Fibroblast of lung (primary cell): ENCODE results near the gene CALM1. TPM values are rescaled to one million over a fixed set of nuclear protein-coding genes. Genes with fewer than 3 reads are reported as not detected.

Source experiments
- DNase-seq, 2 donors: peaks; one replicate each; pipeline versions ENCODE4 v3.0.0 to v3.0.0-alpha.2; 2010; ENCODE audit warnings: low read depth in 2 of 2
- H2AFZ ChIP-seq: 2 replicates; pipeline ENCODE4 v1.5.1; 2012; ENCODE audit warnings: low read length, control low read depth, inconsistent platforms
- H3K27ac ChIP-seq: 2 replicates; pipeline ENCODE4 v1.5.1; 2011; ENCODE audit warnings: low read length, control low read depth; ENCODE audit not compliant: insufficient read depth
- H3K27me3 ChIP-seq: 2 replicates; pipeline ENCODE4 v1.5.1; 2011; ENCODE audit warnings: mild to moderate bottlenecking, low read length; ENCODE audit not compliant: control insufficient read depth, insufficient read depth
- H3K36me3 ChIP-seq: 2 replicates; pipeline ENCODE4 v1.5.1; 2011; ENCODE audit warnings: low read length; ENCODE audit not compliant: control insufficient read depth, insufficient read depth
- H3K4me1 ChIP-seq: 2 replicates; pipeline ENCODE4 v1.5.1; 2011; ENCODE audit warnings: low read length; ENCODE audit not compliant: control insufficient read depth, insufficient read depth; ENCODE audit errors: extremely low read depth
- H3K4me2 ChIP-seq: 2 replicates; pipeline ENCODE4 v1.5.1; 2011; ENCODE audit warnings: low read length, control low read depth; ENCODE audit not compliant: insufficient read depth; ENCODE audit errors: extremely low read depth
- H3K4me3 ChIP-seq, 4 experiments: fragments of 200-600 bp in 1 of 4; sonication (generic) in 1 of 4; replicated peaks in 1 of 4; 2 replicates each; pipeline ENCODE4 v1.5.1; 2011 to 2016; ENCODE audit warnings: low read length in 4 of 4, low read depth in 3 of 4, mild to moderate bottlenecking in 3 of 4, control low read depth in 2 of 4, inconsistent platforms in 1 of 4, mixed read lengths in 1 of 4; ENCODE audit not compliant: insufficient read depth in 1 of 4; ENCODE audit errors: control extremely low read depth in 1 of 4
- H3K79me2 ChIP-seq: 2 replicates; pipeline ENCODE4 v1.5.1; 2012; ENCODE audit warnings: mild to moderate bottlenecking, low read length, inconsistent platforms; ENCODE audit not compliant: control insufficient read depth, insufficient read depth
- H3K9ac ChIP-seq: 2 replicates; pipeline ENCODE4 v1.5.1; 2011; ENCODE audit warnings: mild to moderate bottlenecking, low read length, control low read depth; ENCODE audit not compliant: insufficient read depth
- H3K9me3 ChIP-seq: 2 replicates; pipeline ENCODE4 v1.5.1; 2012; ENCODE audit warnings: low read depth, low read length; ENCODE audit not compliant: control insufficient read depth, insufficient read depth
- H4K20me1 ChIP-seq: 2 replicates; pipeline ENCODE4 v1.5.1; 2011; ENCODE audit warnings: low read length; ENCODE audit not compliant: control insufficient read depth, insufficient read depth; ENCODE audit errors: extremely low read depth
- CTCF ChIP-seq, 2 donors: IDR thresholded peaks in 1 of 2; conservative IDR thresholded peaks in 1 of 2; 1 replicate in 1 of 2; 2 replicates in 1 of 2; pipeline ENCODE4 v1.5.1; 2011 to 2012; ENCODE audit warnings: low read length in 2 of 2, control low read depth in 1 of 2, inconsistent platforms in 1 of 2, low read depth in 1 of 2, mild to moderate bottlenecking in 1 of 2
- EZH2 ChIP-seq: IDR thresholded peaks from 2 replicates; pipeline ENCODE4 v1.5.1; 2012; ENCODE audit warnings: low read length, control low read depth, mild to moderate bottlenecking; ENCODE audit errors: missing control alignments
- polyA plus RNA-seq, 2 donors: library from polyadenylated mRNA; depleted of rRNA in 1 of 2; stranded (reverse) in 1 of 2; unstranded in 1 of 2; fragments of >200 nt; gene quantifications; 2 replicates each; pipeline ENCODE4 v1.2.1, GENCODE V29; 2011 to 2012; ENCODE audit warnings: missing spikeins in 1 of 2
- total RNA-seq: library from RNA; depleted of rRNA; stranded (reverse); fragments of >200 nt; gene quantifications from 2 replicates; pipeline ENCODE4 v1.2.1, GENCODE V29; 2014

The CALM1 gene
- total and polyA plus RNA-seq, 2 donors (not counting 1 experiment from before 2014, with no cell fraction given) = 620 to 632 TPM

DNA sequence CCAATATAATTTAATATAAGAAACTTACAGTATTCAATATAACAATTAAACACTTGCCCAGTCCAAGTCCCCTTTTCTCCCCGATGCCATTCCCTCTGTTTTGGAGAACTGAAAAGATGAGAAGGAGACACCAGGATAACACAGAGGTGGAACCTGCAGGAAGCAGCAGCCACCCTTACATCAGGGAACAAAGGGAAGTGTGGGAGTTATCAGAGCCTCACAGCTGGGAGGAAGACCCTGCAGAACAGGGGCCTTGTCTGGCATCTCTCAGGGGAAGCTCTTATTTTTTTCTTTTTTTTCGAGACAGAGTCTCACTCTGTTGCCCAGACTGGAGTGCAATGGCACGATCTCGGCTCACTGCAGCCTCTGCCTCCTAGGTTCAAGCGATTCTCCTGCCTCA is 52.6 kb downstream of the CALM1 start:
- DNase-seq = no peak
- no peak for TF ChIP-seq CTCF (conservative IDR thresholded peaks at IDR 0.05 in 1 of 2, IDR thresholded peaks at IDR 0.05 in 1 of 2; ENCODE audit: low read depth in 1 of 2, low read length in 2 of 2)
- TF ChIP-seq EZH2 = no peak
- H3K27me3 ChIP-seq = no peaks in the 10 kb centered on the region
- H3K27ac ChIP-seq = no peak overlapping the region
- H3K4me3 ChIP-seq = no peak overlapping the region
- no peaks in the 10 kb centered on the region for H3K36me3 ChIP-seq
- no peaks in the 10 kb centered on the region for H3K9me3 ChIP-seq
- H3K79me2 ChIP-seq = no peaks in the 10 kb centered on the region
- no peaks in the 10 kb centered on the region for H3K4me1 ChIP-seq
- H2AFZ ChIP-seq = no peak overlapping the region
- no peaks in the 10 kb centered on the region for H4K20me1 ChIP-seq
- H3K9ac ChIP-seq = no peak overlapping the region
- H3K4me2 ChIP-seq = no peak overlapping the region

DNA sequence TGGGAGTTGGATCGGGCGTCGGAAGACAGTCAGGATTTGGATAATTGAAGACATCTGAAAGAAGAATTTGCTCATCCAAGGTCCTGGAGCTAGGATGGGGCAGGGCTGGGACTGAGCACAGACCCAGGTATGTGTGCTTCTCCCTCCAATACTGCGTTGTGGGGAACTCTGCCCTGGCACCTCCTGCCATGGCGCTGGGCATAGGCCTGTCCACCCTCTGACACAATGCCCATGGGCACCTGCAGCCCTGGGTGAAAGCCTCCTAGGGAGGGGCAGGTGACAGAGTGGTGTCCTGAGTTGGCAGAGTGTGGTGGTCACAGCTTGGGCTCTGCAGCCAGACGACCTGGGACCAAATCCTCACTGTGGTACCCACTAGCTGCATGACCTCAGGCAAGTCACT is 53.3 kb downstream of the CALM1 start:
- Histone ChIP-seq H3K4me1 (no peaks in the 10 kb centered on the region), H3K79me2 (no peaks in the 10 kb centered on the region), H4K20me1 (no peaks in the 10 kb centered on the region), H3K4me3 (no peak overlapping the region), H3K27ac (no peak overlapping the region), H3K36me3 (no peaks in the 10 kb centered on the region), H3K9me3 (no peaks in the 10 kb centered on the region), H3K9ac (no peak overlapping the region), H3K27me3 (no peaks in the 10 kb centered on the region), H2AFZ (no peak overlapping the region), H3K4me2 (no peak overlapping the region)
- TF ChIP-seq EZH2 (no peak), CTCF (conservative IDR thresholded peaks at IDR 0.05 in 1 of 2, IDR thresholded peaks at IDR 0.05 in 1 of 2; ENCODE audit: low read depth in 1 of 2, low read length in 2 of 2) (no peak)
- DNase-seq = no peak

DNA sequence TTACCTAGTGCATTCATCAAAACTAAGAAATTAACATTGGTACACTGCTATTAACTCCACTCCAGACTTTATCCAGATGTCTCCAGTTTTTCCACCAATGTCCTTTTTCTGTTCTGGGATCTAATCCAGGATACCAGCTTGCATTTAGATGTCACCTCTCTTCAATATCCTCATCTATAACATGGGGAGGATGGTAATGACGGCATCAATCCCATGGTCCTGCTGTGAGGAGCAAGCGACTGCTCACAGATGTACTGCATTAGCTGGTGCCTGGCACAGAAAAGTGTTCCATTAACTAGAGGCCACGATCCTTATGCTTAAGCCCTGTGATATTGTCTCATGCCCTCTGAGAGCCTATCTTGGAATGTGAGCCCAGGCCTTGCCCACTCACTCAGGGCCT is 53.8 kb downstream of the CALM1 start:
- no peaks in the 10 kb centered on the region for H3K9me3 ChIP-seq
- DNase-seq = no peak
- no peak for TF ChIP-seq CTCF (conservative IDR thresholded peaks at IDR 0.05 in 1 of 2, IDR thresholded peaks at IDR 0.05 in 1 of 2; ENCODE audit: low read depth in 1 of 2, low read length in 2 of 2)
- no peak for TF ChIP-seq EZH2

More for the DNA sequence above, 53.8 kb downstream of the CALM1 start:
- Histone ChIP-seq H2AFZ (no peak overlapping the region), H4K20me1 (no peaks in the 10 kb centered on the region), H3K4me2 (no peak overlapping the region), H3K4me1 (no peaks in the 10 kb centered on the region), H3K36me3 (no peaks in the 10 kb centered on the region), H3K27ac (no peak overlapping the region), H3K4me3 (no peak overlapping the region), H3K9ac (no peak overlapping the region), H3K79me2 (no peaks in the 10 kb centered on the region), H3K27me3 (peaks cover 4% of the 10 kb centered on the region)
